Upper lobe of right lung (tissue), 1 donor: Measurements from ENCODE around the gene TNS1. TPM values are rescaled to one million over a fixed set of nuclear protein-coding genes. Genes with fewer than 3 reads are reported as not detected.

Experiments
- ATAC-seq: fragments of 200-7000 bp; cut with Tn5 transposase; one replicate; pipeline ENCODE4 v1.9.1; 2020; ENCODE audit warnings: mild to moderate bottlenecking, moderate library complexity
- DNase-seq: peaks from one replicate; pipeline ENCODE4 v3.0.0-alpha.2; 2020
- H3K27ac ChIP-seq: fragments of 200-600 bp; one replicate; pipeline ENCODE4 v1.8.0; 2022
- H3K27me3 ChIP-seq: fragments of 200-600 bp; one replicate; pipeline ENCODE4 v1.8.0; 2022; ENCODE audit warnings: mild to moderate bottlenecking
- H3K36me3 ChIP-seq: fragments of 200-600 bp; one replicate; pipeline ENCODE4 v1.8.0; 2022
- H3K4me1 ChIP-seq: fragments of 200-600 bp; one replicate; pipeline ENCODE4 v1.8.0; 2022
- H3K4me3 ChIP-seq: fragments of 200-600 bp; one replicate; pipeline ENCODE4 v1.8.0; 2022; ENCODE audit warnings: mild to moderate bottlenecking
- H3K9me3 ChIP-seq: fragments of 200-600 bp; one replicate; pipeline ENCODE4 v1.8.0; 2022
- intact Hi-C: fragments of 100-400 bp; cut with DNase I; formaldehyde crosslinking; loops from one replicate; pipeline ENCODE4 v1.11.0; 2022
- total RNA-seq: library from RNA; stranded (reverse); fragmentation: NEBNext Ultra II Directional; extraction: Animal tissue kit (Norgen Biotek cat#: 25700); gene quantifications from one replicate; pipeline ENCODE4 v1.2.1, GENCODE V29; 2021
- TF ChIP-seq, protein P1 (sequence below): fragments of 200-600 bp; IDR thresholded peaks from one replicate; pipeline ENCODE4 v1.8.0; 2022; ENCODE audit warnings: antibody characterized with exemption
- donor health status: DM: no; HTN: yes; CAD: no; lungs with severe emphysema.

Gene TNS1
- total RNA-seq, 1 donor from 2014 or later, result 669 TPM

DNA sequence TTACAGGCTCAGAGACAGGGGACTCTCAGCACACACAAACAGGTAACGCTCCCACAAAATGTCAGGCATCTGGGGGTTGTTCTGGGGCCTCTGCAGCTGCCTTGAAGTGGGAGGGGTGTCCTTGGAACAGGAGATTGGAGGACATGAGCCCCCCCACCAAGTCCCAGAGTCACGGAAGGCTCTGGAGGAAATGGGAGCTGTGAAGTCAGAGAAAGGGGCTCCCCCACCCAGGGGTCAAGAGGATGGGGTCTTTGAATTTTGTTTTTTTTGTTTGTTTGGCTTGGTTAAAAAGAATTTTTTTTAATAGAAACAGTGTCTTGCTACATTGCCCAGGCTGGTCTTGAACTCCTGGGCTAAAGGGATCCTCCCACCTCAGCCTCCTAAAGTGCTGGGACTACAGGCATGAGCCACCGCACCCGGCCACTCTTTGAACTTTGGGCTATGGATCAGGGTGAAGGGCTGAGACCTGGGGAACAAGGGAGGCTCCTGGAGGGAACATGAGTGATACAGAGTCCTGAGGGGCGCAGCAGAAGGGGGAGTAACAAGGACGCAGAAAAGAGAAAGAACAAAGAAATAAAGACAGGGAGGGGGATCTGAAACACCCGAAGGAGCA lies 46.8 kb downstream of the TNS1 start:
- no peak for ATAC-seq
- Histone ChIP-seq H3K9me3 (no peaks in the 10 kb centered on the region), H3K27me3 (no peaks in the 10 kb centered on the region), H3K36me3 (no peaks in the 10 kb centered on the region), H3K4me3 (no peak overlapping the region), H3K27ac (peak overlapping the region; percentile 81), H3K4me1 (peaks cover 37% of the 10 kb centered on the region)
- TF ChIP-seq, protein P1, sequence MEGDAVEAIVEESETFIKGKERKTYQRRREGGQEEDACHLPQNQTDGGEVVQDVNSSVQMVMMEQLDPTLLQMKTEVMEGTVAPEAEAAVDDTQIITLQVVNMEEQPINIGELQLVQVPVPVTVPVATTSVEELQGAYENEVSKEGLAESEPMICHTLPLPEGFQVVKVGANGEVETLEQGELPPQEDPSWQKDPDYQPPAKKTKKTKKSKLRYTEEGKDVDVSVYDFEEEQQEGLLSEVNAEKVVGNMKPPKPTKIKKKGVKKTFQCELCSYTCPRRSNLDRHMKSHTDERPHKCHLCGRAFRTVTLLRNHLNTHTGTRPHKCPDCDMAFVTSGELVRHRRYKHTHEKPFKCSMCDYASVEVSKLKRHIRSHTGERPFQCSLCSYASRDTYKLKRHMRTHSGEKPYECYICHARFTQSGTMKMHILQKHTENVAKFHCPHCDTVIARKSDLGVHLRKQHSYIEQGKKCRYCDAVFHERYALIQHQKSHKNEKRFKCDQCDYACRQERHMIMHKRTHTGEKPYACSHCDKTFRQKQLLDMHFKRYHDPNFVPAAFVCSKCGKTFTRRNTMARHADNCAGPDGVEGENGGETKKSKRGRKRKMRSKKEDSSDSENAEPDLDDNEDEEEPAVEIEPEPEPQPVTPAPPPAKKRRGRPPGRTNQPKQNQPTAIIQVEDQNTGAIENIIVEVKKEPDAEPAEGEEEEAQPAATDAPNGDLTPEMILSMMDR, result no peak
- intact Hi-C loops, result no loop called here
- DNase-seq, result peak; percentile 33

DNA sequence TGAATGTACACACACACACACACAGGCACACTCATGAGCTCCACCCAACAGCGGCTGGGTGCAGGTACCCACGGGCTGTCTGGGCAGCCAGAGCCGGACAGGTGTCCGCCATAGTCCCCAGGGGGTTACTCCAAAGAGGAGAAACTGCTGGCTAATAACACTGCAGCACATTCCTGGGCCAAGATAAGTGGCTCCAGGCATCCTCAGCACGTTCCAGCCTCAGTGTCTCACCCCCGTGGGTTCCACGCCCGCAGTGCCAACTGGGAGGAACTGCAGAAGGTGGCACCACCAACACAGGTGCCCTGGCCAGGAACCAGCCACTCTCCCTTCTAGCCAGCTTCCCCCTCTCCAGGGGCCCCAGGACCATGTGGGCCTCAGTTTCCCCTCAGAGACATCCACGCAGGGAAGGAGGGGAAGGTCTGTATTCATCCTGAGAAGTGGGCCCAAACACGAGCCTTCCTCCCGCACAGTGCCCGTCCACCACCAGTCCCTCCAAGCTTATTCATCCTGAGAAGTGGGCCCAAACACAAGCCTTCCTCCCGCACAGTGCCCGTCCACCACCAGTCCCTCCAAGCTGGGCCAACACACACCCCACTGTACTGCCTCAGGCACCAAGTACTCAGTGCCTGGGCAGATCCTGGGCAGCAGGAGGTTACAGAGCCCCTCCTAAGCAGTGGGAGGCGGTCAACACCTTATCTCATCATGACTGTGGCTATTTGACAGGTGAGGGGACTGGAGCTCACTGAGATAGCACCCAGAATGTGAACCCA lies 47.6 kb downstream of the TNS1 start:
- no peaks in the 10 kb centered on the region for H3K36me3 ChIP-seq
- H3K9me3 ChIP-seq, result no peaks in the 10 kb centered on the region
- no peak overlapping the region for H3K4me3 ChIP-seq
- peaks cover 45% of the 10 kb centered on the region for H3K4me1 ChIP-seq
- H3K27me3 ChIP-seq, result no peaks in the 10 kb centered on the region
- TF ChIP-seq, protein P1, result no peak
- H3K27ac ChIP-seq, result peak overlapping the region; percentile 81
- DNase-seq (peak; percentile 67), ATAC-seq (peak; percentile 40)
- intact Hi-C loops, result no loop called here

DNA sequence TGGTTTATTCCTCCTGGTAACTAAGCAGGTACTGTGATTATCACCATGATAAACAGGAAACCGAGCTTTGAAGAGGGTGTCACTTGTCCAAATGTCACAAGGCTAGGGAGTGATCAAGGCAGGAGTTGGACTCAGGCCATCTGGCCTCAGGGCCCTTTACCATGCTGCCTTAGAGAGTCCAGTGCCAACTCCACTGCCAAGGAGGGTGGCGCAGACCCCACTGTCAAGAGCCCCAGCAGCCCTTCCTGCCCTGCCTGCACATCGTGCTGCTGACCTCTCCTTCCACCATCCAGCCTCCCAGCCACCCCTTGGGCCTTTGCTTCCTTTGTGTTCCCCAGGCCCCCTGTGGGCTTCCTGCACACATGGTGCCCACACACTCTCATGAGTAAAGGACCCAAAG lies 48.3 kb downstream of the TNS1 start:
- ATAC-seq, result peak; percentile 15

DNA sequence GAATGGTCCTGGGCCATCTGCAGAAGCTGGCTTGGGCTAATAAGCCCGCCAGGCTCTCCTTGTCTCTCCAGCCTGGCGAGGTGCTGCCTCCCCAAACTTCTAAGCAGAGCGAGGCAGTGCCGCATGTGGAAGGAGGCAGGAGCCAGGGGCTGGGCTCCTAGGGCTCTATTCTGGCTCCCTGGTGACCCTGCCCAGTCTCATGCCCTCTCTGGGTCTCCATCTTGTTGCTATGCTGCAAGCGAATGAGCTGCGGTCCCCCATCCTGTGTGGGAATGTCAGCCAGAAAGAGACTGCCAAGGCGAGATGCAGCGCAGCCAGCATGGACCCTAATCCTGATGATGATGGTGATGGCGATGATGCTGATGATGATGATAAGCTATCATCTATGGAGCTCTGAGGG lies 48.7 kb downstream of the TNS1 start:
- intact Hi-C loops, result no loop called here
- ATAC-seq (no peak), DNase-seq (peak; percentile 47)

More for the DNA sequence above, 48.3 kb downstream of the TNS1 start:
- Histone ChIP-seq H3K9me3 (no peaks in the 10 kb centered on the region), H3K27ac (peak overlapping the region; percentile 81), H3K36me3 (no peaks in the 10 kb centered on the region), H3K4me1 (peaks cover 51% of the 10 kb centered on the region), H3K27me3 (no peaks in the 10 kb centered on the region), H3K4me3 (no peak overlapping the region)
- DNase-seq, result peak; percentile 69
- TF ChIP-seq, protein P1, result no peak
- intact Hi-C loops, result no loop called here

DNA sequence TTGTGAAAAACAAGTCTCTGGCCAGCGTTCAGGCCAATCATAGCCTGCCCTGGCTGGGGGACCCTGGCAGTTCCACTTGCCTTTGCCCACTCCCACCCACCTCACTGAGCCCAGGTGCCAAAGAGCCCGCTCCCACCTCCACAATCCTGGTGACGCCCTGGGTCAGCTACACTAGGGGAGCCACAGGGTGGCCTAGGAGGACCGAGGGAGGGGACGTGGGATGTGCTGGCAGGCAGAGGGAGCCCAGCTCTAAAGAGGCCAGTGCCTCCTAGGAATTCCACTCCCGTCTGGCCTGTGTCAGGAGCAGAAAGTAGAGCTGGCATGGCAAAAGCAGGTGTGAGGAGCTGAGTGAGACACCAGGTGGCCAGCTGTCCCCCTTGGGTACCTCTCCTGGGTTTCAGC lies 49.3 kb downstream of the TNS1 start:
- peaks cover 54% of the 10 kb centered on the region for H3K4me1 ChIP-seq
- intact Hi-C loops, result no loop called here
- H3K9me3 ChIP-seq, result no peaks in the 10 kb centered on the region
- TF ChIP-seq, protein P1, result no peak
- no peak overlapping the region for H3K4me3 ChIP-seq
- H3K27ac ChIP-seq, result peak overlapping the region; percentile 81
- DNase-seq, result peak; percentile 62
- ATAC-seq, result peak; percentile 3
- H3K27me3 ChIP-seq, result no peaks in the 10 kb centered on the region
- H3K36me3 ChIP-seq, result no peaks in the 10 kb centered on the region

More for the DNA sequence above, 48.7 kb downstream of the TNS1 start:
- TF ChIP-seq, protein P1, result no peak
- Histone ChIP-seq H3K4me1 (peaks cover 54% of the 10 kb centered on the region), H3K27ac (peak overlapping the region; percentile 81), H3K4me3 (no peak overlapping the region), H3K36me3 (no peaks in the 10 kb centered on the region), H3K9me3 (no peaks in the 10 kb centered on the region), H3K27me3 (no peaks in the 10 kb centered on the region)
